ENCODE data around the gene BSPRY.

BSPRY gene

GRCh38 chr9:113349445-113350094 lies at the start of gene BSPRY:
Gene BSPRY (plus strand): TSS chr9:113349541. CDS start chr9:113349580, 39 bp downstream.
- peak; percentile 31 for DNase-seq

- DNase-seq: peak; percentile 8
These were observed 49.5 kb upstream of the BSPRY start for GRCh38 chr9:113299800-113300292.

DNA sequence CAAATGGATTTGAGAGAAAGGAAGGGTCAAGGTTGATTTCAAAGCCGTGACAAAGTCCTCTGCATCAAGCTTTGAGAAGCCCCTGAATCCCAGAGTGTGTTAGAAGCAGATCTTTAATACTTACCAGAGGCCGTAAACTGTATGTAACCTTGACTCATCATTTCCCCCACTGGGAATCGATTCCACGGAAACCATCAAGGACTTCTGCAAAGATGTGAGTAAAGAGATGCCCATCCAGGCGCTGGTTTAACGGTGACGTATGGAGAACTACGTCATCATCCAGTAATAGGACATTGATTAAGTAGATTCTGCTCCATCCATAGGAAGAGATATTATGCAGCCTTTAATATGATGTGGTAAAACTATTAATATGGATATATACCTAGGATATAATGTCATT lies 47.8 kb upstream of the BSPRY start:
- no peak for DNase-seq

DNA sequence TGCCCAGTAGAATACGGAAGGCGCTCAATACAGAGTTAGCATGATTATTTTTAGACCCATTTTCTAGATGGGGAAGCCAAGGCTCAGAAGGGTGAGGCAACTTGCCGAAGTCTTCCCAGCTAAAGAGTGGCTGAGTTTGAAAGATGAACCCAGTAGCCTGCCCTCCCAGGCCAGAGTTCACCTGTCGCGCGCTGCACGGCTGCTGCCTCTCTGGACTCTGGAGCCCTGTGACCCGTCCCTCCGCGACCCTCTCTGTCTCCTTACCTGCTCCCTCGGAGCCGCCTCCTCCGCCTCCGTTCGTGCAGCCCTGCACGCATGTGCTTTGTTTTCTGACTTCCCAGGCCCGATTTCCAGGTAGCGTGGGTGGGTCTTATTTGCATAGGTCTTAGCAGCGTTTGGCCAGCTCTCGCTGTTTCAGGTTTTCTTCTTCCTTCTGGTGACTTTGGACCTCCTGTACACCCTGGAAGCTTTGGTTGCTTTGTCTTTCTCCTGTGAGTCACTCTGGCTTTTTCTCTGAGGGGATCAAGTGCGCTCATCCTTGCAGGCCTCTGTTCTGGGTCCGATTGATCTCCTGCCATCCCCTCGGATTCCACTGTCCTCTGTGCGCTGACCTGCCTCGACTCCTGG lies 46.4 kb upstream of the BSPRY start, which contains the start of gene RNF183:
TSS of gene RNF183 (minus strand) at position 585 of the 627 bp plus-strand sequence. CDS start 5,192 bp downstream, outside the sequence.
- no peak for DNase-seq

- no peak for DNase-seq
These were observed 42.8 kb upstream of the BSPRY start for GRCh38 chr9:113306566-113306965.

DNA sequence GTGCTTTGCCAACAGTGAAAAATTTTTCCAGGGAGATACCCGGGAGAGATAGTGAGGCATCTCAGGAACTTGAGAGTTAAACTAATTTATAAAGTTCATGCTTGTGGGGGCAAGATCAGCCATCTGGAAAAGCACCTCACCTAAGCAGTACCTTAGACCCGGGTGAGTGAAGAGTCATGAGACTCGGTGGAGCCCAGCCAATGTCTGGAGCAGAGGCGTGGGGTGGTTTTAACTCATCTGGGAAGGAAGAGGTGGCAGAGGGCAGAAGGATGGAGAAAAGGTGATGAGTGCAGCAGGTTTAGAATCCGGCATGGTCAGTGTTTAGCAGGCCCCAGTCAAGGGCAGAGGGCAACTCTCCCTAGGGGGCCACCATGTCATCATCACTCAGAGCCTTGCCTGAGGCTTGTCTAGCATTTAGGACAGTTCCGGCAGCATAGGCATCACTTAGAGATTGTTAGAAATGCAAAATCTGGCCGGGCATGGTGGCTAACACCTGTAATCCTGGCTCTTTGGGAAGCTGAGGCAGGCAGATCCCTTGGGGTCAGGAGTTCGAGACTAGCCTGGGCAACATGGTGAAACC lies 41.9 kb upstream of the BSPRY start:
- no peak for DNase-seq

DNA sequence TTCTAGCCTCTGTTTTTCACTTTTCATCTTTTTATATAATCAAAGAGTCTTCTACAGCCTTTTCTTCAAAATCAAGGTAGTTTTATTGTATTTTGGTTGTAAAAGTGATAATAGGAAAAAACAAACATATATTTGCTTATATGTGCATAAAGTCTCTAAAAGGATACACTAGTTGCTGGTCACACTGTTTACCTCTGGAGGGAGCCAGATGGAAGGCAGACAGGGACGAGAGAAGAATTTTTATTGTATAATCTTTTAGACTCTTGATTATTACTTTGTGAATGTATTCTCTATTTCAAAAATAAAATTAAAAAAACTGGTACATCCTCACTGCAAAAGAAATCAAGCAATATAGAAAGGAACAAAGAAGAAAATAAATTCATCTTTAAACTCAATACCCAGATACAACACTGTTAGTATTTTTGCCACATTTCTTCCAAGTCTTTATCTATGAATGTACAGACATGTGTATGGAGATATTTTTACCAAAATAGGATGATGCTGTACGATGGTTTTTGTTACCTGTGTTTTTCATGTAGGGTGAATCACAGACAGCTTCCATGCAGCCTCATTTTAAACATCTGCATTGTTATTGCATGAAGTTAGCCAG lies 40.0 kb upstream of the BSPRY start:
- peak; percentile 55 for DNase-seq

- DNase-seq: no peak
These were observed 38.8 kb upstream of the BSPRY start for GRCh38 chr9:113310538-113310937.

DNA sequence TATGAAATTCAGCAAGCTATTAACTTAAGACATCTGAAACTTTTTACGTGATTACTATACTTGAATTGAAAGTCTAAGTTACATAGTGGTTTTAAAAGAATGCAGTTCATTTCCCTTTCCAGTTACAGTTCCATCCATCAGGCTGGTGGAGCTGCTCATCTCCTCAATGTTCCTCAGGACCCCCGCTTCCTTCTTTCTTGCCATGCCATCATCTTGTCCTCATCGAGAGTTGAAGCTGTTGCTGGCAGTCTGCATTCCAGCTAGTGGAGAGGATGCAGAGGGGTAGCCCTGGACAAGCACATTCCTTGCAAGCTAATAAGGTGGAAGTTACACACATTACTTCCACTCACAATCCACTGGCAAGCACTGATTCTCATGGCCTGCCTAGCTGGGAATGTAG lies 37.4 kb upstream of the BSPRY start:
- DNase-seq: no peak

- DNase-seq: no peak
These were observed 36.1 kb upstream of the BSPRY start for GRCh38 chr9:113313261-113313660.

DNA sequence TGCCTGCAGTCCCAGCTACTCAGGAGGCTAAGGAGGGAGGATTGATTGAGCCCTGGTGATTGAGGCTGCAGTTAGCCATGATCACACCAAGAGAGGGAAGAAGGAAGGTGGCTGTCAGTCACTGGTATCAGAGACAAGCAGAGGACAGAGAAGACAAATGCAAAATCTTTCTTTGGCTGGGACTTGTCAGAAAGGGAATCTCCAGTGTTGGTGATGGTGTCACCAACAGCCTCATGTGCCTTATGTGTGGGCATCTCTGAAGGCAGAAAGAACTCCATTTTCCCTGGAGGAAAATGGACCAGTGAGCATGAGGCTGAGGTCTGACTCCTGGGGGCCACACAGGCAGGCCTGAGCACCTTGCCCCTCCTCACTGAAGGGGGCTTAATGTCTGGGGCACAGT lies 34.1 kb upstream of the BSPRY start:
- DNase-seq: no peak

DNA sequence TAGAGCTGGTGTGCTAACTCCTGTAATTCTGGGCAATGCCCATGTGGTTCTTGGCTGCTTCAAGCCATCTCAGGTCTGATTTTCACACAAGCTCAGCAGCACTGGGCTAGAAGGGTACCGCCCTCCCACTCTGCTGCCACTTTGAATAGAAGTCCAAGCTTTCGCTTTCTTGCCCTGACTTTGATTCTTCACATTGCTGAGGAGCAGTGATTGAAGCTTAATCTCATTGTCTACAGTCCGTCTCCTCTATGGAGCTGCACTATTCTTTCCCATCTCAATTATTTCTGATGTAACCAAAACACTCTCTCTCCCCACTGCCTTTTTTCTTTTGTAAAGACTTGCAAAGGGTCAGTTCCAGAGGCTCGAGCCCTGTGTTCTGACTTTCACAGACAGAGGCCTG lies 33.3 kb upstream of the BSPRY start:
- DNase-seq: no peak

DNA sequence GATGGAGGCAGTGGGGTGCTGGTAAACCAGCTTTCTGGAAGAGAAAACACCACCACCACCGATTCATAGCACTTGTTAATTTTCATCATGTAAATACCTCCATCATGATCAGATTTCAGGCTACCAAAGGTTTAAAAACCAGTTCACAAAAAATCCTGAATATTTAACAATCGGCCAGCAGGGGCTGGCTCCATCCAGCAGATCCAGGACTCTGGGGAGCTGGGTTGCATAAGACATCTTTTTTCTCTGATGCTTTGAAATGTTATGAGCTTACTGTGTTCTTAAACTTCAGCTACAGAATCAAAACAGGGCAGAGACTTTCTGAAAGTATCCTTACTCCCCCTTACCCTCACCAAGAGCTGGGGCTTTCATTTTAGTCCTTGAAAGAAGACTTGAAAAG lies 31.6 kb upstream of the BSPRY start:
- DNase-seq: no peak

- no peak for DNase-seq
These were observed 30.3 kb upstream of the BSPRY start for GRCh38 chr9:113319054-113319453.

- no peak for DNase-seq
These were observed 29.3 kb upstream of the BSPRY start for GRCh38 chr9:113320051-113320450.

DNA sequence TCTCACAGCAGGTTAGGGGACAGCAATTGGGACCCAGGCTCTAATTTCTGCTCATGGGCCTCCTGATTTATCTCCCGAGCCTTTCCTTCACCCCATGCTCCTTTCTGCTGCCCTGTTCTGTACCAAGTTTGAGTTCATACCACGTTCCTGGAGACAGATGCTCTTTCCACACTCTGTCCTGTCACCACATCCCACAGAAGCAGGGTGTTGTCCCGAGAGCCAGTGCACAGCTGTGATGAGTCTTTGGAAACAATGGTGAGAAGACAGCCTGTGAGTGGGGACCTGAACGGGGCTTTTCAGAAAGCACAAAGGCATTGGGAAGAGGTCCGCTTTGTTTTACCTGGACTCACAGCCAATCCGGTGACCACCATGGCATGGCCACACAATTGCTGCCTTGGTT lies 26.7 kb upstream of the BSPRY start:
- no peak for DNase-seq

DNA sequence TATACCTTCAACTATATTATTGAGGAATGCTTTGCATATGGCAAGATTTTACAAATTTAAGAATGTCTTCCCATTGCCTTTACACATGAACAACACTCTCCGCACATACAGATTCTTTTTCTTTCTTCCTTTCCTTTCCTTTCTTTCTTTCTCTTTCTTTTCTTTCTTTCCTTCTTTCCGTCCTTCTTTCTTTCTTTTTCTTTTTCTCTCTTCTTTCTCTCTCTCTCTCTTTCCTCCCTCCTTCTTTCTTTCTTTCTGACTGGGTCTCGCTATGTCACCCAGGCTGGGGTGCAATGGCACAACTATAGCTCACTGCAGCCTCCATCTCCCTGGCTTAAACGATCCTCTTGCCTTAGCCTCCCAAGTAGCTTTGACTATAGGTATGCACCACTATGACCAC lies 23.1 kb upstream of the BSPRY start:
- DNase-seq: no peak

DNA sequence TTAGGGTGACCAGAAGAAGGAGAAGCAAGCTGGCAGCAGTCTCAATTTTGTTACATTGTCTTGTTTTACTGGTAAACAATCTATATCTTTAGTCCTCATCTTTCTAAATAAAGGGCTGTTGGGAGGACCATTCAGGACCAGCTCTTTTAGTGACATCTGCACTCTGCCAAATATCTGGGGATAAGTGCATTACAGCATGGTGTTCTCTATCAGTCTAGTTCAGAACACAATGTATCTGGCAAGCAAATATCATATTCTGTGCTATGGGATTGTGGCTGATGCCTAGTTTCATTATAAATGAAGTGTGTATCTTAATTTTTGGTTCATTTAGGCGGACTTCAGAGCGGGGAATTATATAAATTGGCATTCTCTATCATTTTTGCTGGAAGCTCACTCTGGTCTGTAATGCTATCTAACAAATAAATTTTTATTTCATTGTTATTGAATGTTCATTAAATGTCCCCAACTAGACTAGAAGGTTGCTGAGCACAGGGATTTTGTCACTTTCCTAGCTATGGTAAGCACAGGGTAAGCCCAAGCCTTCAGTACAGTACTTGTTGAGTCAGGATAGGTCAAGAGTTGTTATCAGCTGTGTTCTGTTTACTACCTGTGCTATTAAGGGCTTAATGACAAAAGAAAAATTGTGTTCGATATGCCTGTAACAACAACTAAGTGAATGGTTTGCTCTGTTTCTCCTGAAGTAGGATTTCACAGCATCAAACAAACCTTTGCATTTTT lies 21.1 kb upstream of the BSPRY start:
- DNase-seq: no peak

DNA sequence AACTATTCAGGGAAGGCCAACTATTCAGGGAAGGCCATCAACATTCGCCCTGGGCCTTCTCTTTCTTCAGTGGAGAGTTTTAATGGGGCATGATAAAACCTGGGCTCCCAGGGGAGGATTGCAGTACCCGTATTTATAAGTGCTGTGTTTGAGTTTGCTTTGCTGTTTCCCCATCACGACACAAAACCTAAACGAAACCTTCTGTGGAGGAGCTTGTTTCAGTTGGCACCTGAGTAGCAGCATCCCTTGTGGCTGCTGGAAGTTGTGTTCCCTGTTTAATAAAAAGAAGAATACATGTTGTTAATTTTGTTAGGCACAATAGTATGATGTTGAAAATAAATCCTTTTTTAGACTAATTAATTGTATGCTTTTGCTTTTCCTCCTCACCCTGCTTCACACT lies 17.6 kb upstream of the BSPRY start:
- no peak for DNase-seq

DNA sequence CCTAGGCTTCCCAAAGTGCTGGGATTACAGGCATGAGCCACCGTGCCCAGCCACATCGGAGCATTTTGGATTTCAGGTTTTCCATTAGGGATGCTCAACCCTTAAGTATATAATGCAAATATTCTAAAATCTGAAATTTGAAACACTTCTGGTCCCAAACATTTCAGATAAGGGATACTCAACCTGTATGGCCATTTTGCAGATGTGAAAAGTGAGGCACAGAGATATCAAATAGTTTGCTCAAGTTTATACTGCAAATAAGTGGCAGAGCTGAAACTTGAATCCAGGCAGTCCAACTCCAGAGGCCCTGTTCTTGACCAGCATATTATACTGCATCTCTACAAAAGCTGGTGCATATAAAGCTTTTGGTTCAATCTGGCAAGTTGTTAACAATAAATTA lies 11.6 kb upstream of the BSPRY start:
- no peak for DNase-seq

GRCh38 chr9:113340011-113340699 lies 9.2 kb upstream of the BSPRY start, which contains the start of gene WDR31:
Gene WDR31 (minus strand): TSS chr9:113340275. CDS start chr9:113332022, 8,253 bp downstream.
- DNase-seq: peak; percentile 80

GRCh38 chr9:113341712-113342410 lies 7.5 kb upstream of the BSPRY start:
- DNase-seq: peak; percentile 17
